Heart left ventricle (tissue), 16 donors: ENCODE results near the gene ARHGEF26. TPM values are rescaled to one million over a fixed set of nuclear protein-coding genes. Genes with fewer than 3 reads are reported as not detected.

Experiments
- ATAC-seq, 4 donors: fragments of 200-7000 bp; cut with Tn5 transposase; one replicate each; pipeline ENCODE4 v1.9.1; 2020 to 2022; ENCODE audit warnings: moderate library complexity in 4 of 4, mild to moderate bottlenecking in 3 of 4, moderate number of reproducible peaks in 1 of 4
- DNase-seq, 5 donors: peaks; one replicate each; pipeline ENCODE4 v3.0.0-alpha.2; 2020
- H3K27ac ChIP-seq, 12 donors: fragments of 200-600 bp; sonication (generic) in 4 of 12; one replicate each; pipeline versions ENCODE4 v1.5.0 to v1.8.0; 2016 to 2022; ENCODE audit warnings: mild to moderate bottlenecking in 2 of 12
- H3K27me3 ChIP-seq, 9 donors: fragments of 200-600 bp; sonication (generic) in 2 of 9; one replicate each; pipeline versions ENCODE4 v1.5.1 to v1.8.0; 2016 to 2022; ENCODE audit warnings: mild to moderate bottlenecking in 3 of 9
- H3K36me3 ChIP-seq, 9 donors: fragments of 200-600 bp; sonication (generic) in 2 of 9; one replicate each; pipeline versions ENCODE4 v1.5.0 to v1.8.0; 2018 to 2022; ENCODE audit warnings: mild to moderate bottlenecking in 2 of 9
- H3K4me1 ChIP-seq, 12 donors: fragments of 200-600 bp; sonication (generic) in 4 of 12; one replicate each; pipeline versions ENCODE4 v1.5.0 to v1.8.0; 2016 to 2022; ENCODE audit warnings: mild to moderate bottlenecking in 3 of 12
- H3K4me3 ChIP-seq, 12 donors: fragments of 200-600 bp; sonication (generic) in 4 of 12; one replicate each; pipeline versions ENCODE4 v1.5.0 to v1.8.0; 2017 to 2022; ENCODE audit warnings: mild to moderate bottlenecking in 9 of 12, moderate library complexity in 4 of 12
- H3K9me3 ChIP-seq, 12 donors: fragments of 200-600 bp; sonication (generic) in 4 of 12; one replicate each; pipeline versions ENCODE4 v1.5.0 to v1.8.0; 2016 to 2022; ENCODE audit warnings: mild to moderate bottlenecking in 1 of 12
- POLR2A ChIP-seq, 2 donors: fragments of 450-650 bp; IDR thresholded peaks; one replicate each; pipeline ENCODE4 v1.6.1; 2017; ENCODE audit warnings: antibody characterized with exemption in 2 of 2, mild to moderate bottlenecking in 2 of 2, moderate library complexity in 2 of 2
- WGBS, 4 donors: extraction: QIAGEN DNeasy Blood & Tissue Kit in 2 of 4; methylation state at CpG; one replicate each; pipeline versions ENCODE4 v1.1.5 to v1.1.7; 2013 to 2018; 5-methylcytosine and 5-hydroxymethylcytosine counted together
- intact Hi-C, 10 donors: fragments of 100-400 bp; cut with DNase I; formaldehyde crosslinking; loops; one replicate each; pipeline versions ENCODE4 v1.11.1 to v1.14.2; 2022
- polyA plus RNA-seq, 2 donors: library from polyadenylated mRNA; stranded (reverse); fragments of 200-250 nt; gene quantifications; one replicate each; pipeline ENCODE4 v1.2.3, GENCODE V29; 2013
- total RNA-seq, 9 donors: library from RNA; depleted of rRNA in 2 of 9; stranded (reverse); fragments of >200 nt in 2 of 9; fragmentation: NEBNext Ultra II Directional in 3 of 9; extraction: Animal tissue kit (Norgen Biotek cat#: 25700) in 3 of 9; gene quantifications; one replicate each; pipeline versions ENCODE4 v1.1.0 to v1.2.4, GENCODE V29; 2016 to 2023
- TF ChIP-seq, protein P1 (sequence below), 12 donors: fragments of 200-600 bp; sonication (generic) in 4 of 12; IDR thresholded peaks; one replicate each; pipeline versions ENCODE4 v1.5.0 to v1.8.0; 2018 to 2022; ENCODE audit warnings: antibody characterized with exemption in 12 of 12, mild to moderate bottlenecking in 5 of 12
- donor health status: ischemic (EF 13 %, LVEDD 7.1; RV severe dilation, severe dysfunction).
- donor health status: healthy with polysubstance abuse.
- donor health status: DM: no; HTN: yes; CAD: no.
- donor health status: DM: no; HTN: no; CAD: no.
- donor health status: ischemic (EF 25% LVEDD 6.9; RV normal size, moderate dysfunction).
- donor health status: ischemic (EF 25% LVEDD 5.7; RV mildly dilated, moderate dysfunction).
- donor health status: healthy.
- donor health status: DM: yes; HTN: yes; CAD: no.
- donor health status: ischemic (EF 35%, LVEDD 5.7; RV mildly dilated, moderate dysfunction).
- donor health status: nonischemic (EF 11% LVEDD 7.7; RV severe dilation, severe dysfunction).
- donor health status: DM: yes; HTN: yes; CAD: no.
- donor health status: PGD.
- donor health status: ischemic (EF 29% LVEDD 5.4; RV normal size, mild dysfunction).
- donor health status: nonischemic (EF 23%, LVEDD 6.1; RV moderate dilation, normal function).

Gene ARHGEF26
- total and polyA plus RNA-seq, 11 donors = 0.68 to 2.3 (median 1.3) TPM

- Histone ChIP-seq H3K36me3 (peaks cover 0 to 7% (median 0%) of the 10 kb centered on the region in 9 donors), H3K27ac (peak overlapping the region in 4 of 12 donors; percentile 2 to 56 (median 22)), H3K4me3 (no peak overlapping the region), H3K27me3 (no peaks in the 10 kb centered on the region), H3K9me3 (no peaks in the 10 kb centered on the region), H3K4me1 (peaks cover 0 to 14% (median 0%) of the 10 kb centered on the region in 12 donors)
- DNase-seq (no peak), ATAC-seq (no peak)
- TF ChIP-seq, protein P1, sequence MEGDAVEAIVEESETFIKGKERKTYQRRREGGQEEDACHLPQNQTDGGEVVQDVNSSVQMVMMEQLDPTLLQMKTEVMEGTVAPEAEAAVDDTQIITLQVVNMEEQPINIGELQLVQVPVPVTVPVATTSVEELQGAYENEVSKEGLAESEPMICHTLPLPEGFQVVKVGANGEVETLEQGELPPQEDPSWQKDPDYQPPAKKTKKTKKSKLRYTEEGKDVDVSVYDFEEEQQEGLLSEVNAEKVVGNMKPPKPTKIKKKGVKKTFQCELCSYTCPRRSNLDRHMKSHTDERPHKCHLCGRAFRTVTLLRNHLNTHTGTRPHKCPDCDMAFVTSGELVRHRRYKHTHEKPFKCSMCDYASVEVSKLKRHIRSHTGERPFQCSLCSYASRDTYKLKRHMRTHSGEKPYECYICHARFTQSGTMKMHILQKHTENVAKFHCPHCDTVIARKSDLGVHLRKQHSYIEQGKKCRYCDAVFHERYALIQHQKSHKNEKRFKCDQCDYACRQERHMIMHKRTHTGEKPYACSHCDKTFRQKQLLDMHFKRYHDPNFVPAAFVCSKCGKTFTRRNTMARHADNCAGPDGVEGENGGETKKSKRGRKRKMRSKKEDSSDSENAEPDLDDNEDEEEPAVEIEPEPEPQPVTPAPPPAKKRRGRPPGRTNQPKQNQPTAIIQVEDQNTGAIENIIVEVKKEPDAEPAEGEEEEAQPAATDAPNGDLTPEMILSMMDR (IDR thresholded peaks at IDR 0.05) = no peak
- intact Hi-C loops = no loop called here
Measured at GRCh38 chr3:154224866-154225265, 103.7 kb downstream of the ARHGEF26 start.

GRCh38 chr3:154225536-154225935, 104.3 kb downstream of the ARHGEF26 start:
- H3K36me3 ChIP-seq = peaks cover 0 to 7% (median 0%) of the 10 kb centered on the region in 9 donors
- intact Hi-C loops = no loop called here
- H3K4me3 ChIP-seq = no peak overlapping the region
- peak overlapping the region in 1 of 12 donors; percentile 20 for H3K27ac ChIP-seq
- DNase-seq = no peak
- WGBS, 4 donors = 83 to 87% (median 87%) methylated on average over 2 of the region's 2 CpGs
- ATAC-seq = no peak
- H3K27me3 ChIP-seq = no peaks in the 10 kb centered on the region
- H3K4me1 ChIP-seq = peaks cover 0 to 18% (median 0%) of the 10 kb centered on the region in 12 donors
- H3K9me3 ChIP-seq = no peaks in the 10 kb centered on the region
- TF ChIP-seq, protein P1 (IDR thresholded peaks at IDR 0.05) = no peak
- TF ChIP-seq POLR2A (IDR thresholded peaks at IDR 0.05) = no peak

- WGBS, 4 donors = 79 to 92% (median 86%) methylated on average over 3 of the region's 3 CpGs
- Histone ChIP-seq H3K27ac (no peak overlapping the region), H3K4me1 (peaks cover 0 to 24% (median 0%) of the 10 kb centered on the region in 12 donors), H3K9me3 (no peaks in the 10 kb centered on the region), H3K27me3 (no peaks in the 10 kb centered on the region), H3K4me3 (no peak overlapping the region), H3K36me3 (peaks cover 0 to 7% (median 0%) of the 10 kb centered on the region in 9 donors)
- intact Hi-C loops = no loop called here
- TF ChIP-seq POLR2A (IDR thresholded peaks at IDR 0.05) = no peak
- TF ChIP-seq, protein P1 (IDR thresholded peaks at IDR 0.05) = no peak
- no peak for DNase-seq
- no peak for ATAC-seq
Measured at GRCh38 chr3:154227531-154227930, 106.3 kb downstream of the ARHGEF26 start.

GRCh38 chr3:154228561-154229216, 107.5 kb downstream of the ARHGEF26 start:
- Histone ChIP-seq H3K4me1 (peaks cover 0 to 24% (median 0%) of the 10 kb centered on the region in 12 donors), H3K27ac (peak overlapping the region in 1 of 12 donors; percentile 17), H3K4me3 (no peak overlapping the region), H3K36me3 (peaks cover 0 to 7% (median 0%) of the 10 kb centered on the region in 9 donors), H3K9me3 (no peaks in the 10 kb centered on the region), H3K27me3 (no peaks in the 10 kb centered on the region)
- DNase-seq (no peak), ATAC-seq (no peak)
- intact Hi-C loops = no loop called here
- TF ChIP-seq, protein P1 (IDR thresholded peaks at IDR 0.05) = no peak
- no peak for TF ChIP-seq POLR2A (IDR thresholded peaks at IDR 0.05)
- WGBS, 4 donors = 61 to 73% (median 62%) methylated on average over 6 of the region's 6 CpGs
